Gastrocnemius medialis (tissue), 4 donors: ENCODE results near the gene NPRL2.
A peak's percentile ranks its signal among the peaks of the same experiment; 100 is the strongest.

Experiments used
- CTCF ChIP-seq, 5 experiments: fragments of 450-650 bp in 3 of 5; fragments of 200-600 bp in 2 of 5; sonication (generic) in 2 of 5; IDR thresholded peaks in 4 of 5; conservative IDR thresholded peaks in 1 of 5; 1 replicate in 4 of 5; 2 replicates in 1 of 5; pipeline ENCODE4 v1.5.1; 2016 to 2019; ENCODE audit warnings: antibody characterized with exemption in 5 of 5, mild to moderate bottlenecking in 3 of 5, moderate library complexity in 3 of 5
- POLR2A ChIP-seq, 2 donors: fragments of 450-650 bp; IDR thresholded peaks; one replicate each; pipeline ENCODE4 v1.6.1; 2017; ENCODE audit warnings: antibody characterized with exemption in 2 of 2, mild to moderate bottlenecking in 2 of 2, moderate library complexity in 2 of 2

- peak; percentile 44 to 71 (median 59) for TF ChIP-seq CTCF (IDR thresholded peaks at IDR 0.05 in 4 of 5, conservative IDR thresholded peaks at IDR 0.05 in 1 of 5)
- peak in 1 of 2 donors; percentile 75 for TF ChIP-seq POLR2A (IDR thresholded peaks at IDR 0.05)
Observed at GRCh38 chr3:50321336-50322114, 29.1 kb downstream of the NPRL2 start.
